Astrocyte of the spinal cord (primary cell): ENCODE data around the gene SCGB1A1.
A peak's percentile ranks its signal among the peaks of the same experiment; 100 is the strongest.
"Not testable (repeated sequence)": the region's sequence is repeated elsewhere in the genome, so short reads cannot be mapped to it uniquely, and the experiment has no call there.

Experiments
- DNase-seq: peaks from one replicate; pipeline ENCODE4 v3.0.0; 2011; ENCODE audit warnings: low read depth, low spot score
- H3K4me3 ChIP-seq: 2 replicates; pipeline ENCODE4 v1.5.1; 2011; ENCODE audit warnings: low read depth, mild to moderate bottlenecking, low read length, moderate library complexity
- CTCF ChIP-seq: IDR thresholded peaks from 2 replicates; pipeline ENCODE4 v1.5.1; 2012; ENCODE audit warnings: low read depth, mild to moderate bottlenecking, low read length, inconsistent platforms
- in situ Hi-C: cut with HindIII; loops from 2 replicates; pipeline ENCODE4 v1.10.0; 2017; ENCODE audit warnings: low sequenced_read_pairs

SCGB1A1 gene

GRCh38 chr11:62418733-62419132, at the start of gene SCGB1A1:
Gene SCGB1A1 (plus strand): TSS chr11:62419033. CDS start chr11:62419096, 63 bp downstream.
- no peak for DNase-seq
- no peak within 1 kb of the TSS for H3K4me3 ChIP-seq
- in situ Hi-C loops, result no loop called here
- TF ChIP-seq CTCF, result no peak

- no peak overlapping the region for H3K4me3 ChIP-seq
- DNase-seq, result no peak
- in situ Hi-C loops, result no loop called here
- TF ChIP-seq CTCF, result no peak
Measured at GRCh38 chr11:62370743-62371440, 47.9 kb upstream of the SCGB1A1 start.

- no peak for DNase-seq
- TF ChIP-seq CTCF, result no peak
- in situ Hi-C loops, result no loop called here
- no peak overlapping the region for H3K4me3 ChIP-seq
Measured at GRCh38 chr11:62372871-62373270, 46.0 kb upstream of the SCGB1A1 start.

GRCh38 chr11:62373464-62374119, 45.2 kb upstream of the SCGB1A1 start:
- in situ Hi-C loops, result no loop called here
- no peak for DNase-seq
- no peak overlapping the region for H3K4me3 ChIP-seq
- no peak for TF ChIP-seq CTCF

GRCh38 chr11:62374801-62375200, 44.0 kb upstream of the SCGB1A1 start:
- H3K4me3 ChIP-seq, result no peak overlapping the region
- no peak for TF ChIP-seq CTCF
- no peak for DNase-seq
- in situ Hi-C loops, result no loop called here

GRCh38 chr11:62378459-62379063, 40.3 kb upstream of the SCGB1A1 start:
- H3K4me3 ChIP-seq, in situ Hi-C loops: not testable (repeated sequence)
- TF ChIP-seq CTCF, result peak; percentile 26
- peak; percentile 37 for DNase-seq

GRCh38 chr11:62379586-62379985, 39.2 kb upstream of the SCGB1A1 start:
- H3K4me3 ChIP-seq, DNase-seq, in situ Hi-C loops: not testable (repeated sequence)
